ENCODE measurements around the gene LDB2.

LDB2 gene

DNA sequence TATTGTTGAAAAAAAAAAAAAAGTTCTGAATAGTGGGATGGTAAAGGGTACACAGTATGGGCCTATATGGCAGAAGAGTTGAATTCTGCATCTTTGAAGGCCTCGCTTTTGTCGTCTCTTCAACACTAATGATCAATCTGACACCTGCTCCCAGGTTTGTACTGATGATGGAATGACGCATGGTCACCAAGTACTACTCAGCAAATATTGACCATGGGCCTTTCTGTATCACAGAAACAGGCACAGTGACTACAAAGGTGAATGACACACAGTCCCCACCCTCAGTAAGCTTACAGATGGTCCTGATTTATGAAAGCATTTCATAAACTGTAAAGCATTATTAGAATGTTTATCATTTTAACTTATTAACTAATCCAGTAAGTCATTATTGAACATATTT is 152.6 kb downstream of the LDB2 start:
- no peak for DNase-seq

DNA sequence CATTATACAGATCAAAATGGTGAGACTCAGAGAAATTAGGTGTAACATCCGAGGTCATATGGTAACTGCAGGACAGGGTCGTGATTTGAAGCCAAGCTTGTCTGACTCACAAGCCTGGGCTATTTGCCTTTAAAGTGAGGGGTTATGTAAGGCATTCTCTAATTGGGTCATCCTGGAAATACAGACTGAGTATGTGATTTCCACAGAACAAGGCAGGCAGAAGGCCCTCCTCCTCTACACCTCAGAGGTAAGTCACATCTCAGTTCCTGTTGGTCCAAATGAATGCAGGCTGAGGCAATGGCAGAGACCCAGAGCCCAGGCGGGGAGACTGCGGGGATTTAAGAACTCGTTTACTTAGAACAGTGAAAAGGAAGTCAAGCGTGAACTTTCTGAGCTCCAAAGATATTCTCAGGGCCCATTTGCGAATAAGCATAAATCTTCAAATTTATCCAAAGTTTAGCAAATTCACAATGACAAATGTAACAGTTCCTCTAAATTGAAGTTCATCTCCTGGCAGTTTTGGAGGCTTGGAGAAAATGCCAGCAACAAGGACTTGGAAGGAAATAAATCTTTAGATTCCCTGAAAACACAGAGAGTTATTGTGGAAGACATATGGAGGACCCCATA is 153.3 kb downstream of the LDB2 start:
- peak; percentile 21 for DNase-seq

DNA sequence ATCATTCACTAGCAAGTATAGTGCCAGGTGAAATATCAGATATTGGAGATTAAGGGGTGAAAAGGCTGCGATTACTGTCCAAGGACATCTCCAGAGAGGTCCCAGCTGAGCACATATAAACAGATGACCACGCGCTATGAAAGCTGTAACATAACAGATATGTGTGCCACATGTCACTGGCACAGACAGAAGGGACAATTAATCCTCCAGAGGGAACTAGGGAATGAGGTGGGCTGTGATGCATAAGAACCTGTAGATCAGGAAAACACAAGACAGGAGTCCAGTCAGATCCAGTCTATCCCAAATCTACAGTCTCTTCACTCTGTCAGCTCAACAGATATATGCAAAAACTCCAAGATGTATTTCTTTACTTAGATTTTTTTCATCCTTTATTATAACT is 157.2 kb downstream of the LDB2 start:
- DNase-seq = no peak

DNA sequence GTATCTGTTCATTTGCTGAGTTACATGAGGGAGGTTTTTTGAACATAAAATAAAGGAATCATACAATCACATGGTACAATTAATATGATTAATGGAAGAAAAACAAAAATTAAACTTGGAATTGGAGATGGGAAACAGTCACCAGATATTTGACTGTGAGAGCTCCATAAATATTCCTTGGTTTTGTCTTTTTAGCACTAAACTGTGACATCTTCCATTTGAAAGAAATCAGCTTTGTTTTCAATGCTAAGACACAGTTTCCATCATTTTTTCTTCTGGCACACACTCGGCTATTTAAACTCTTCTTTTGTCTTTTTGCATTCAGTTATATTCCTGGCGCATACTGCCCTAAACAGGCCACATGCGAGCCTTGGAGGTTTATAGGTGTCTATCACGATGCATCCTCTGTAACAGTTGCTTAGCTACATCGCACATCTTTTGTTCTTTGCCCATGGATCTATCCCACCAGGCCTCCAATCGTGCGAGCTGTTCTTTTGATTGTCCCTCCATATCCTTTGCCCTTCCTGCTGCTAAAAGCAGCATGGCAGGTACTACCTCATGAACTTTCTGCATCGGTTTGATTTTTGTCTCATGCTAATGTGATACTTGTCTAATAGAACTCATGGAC is 158.3 kb downstream of the LDB2 start:
- no peak for DNase-seq

DNA sequence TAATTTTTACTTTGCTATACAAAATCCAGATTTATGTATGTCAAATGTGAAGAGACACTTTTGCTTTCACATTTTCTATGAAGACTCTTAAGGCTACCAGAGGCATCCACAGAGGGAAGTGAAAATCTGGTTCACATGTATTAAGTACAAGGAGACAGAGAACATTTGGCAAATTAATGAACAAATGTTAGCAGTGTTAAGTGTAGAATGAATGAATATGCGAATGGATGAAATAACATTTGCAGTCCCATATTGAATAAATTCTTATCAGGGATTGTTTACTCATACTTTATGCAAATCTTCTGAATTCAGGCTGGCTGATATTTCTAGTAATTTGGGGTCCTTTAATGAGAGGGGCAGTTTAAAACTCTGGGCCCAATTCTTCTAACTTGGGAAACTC is 159.9 kb downstream of the LDB2 start:
- no peak for DNase-seq

DNA sequence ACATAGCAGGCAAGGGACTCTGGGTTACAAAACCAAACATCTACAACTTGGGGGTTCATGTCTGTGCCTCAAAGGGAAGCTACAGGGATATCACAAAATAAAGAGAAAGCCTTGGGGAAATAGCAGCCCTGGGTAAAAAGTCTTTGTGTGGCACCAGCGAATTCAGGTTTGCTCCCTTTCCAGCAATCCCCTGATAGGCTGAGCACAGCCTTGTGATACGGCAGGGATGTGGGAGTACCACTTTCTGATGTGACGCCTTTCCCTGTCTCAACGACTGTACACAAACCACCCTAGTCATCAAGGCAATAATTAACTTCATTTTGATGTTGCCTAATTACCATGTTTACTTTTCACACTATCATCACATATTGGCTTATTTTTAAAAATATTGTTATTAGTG is 164.9 kb downstream of the LDB2 start:
- no peak for DNase-seq

DNA sequence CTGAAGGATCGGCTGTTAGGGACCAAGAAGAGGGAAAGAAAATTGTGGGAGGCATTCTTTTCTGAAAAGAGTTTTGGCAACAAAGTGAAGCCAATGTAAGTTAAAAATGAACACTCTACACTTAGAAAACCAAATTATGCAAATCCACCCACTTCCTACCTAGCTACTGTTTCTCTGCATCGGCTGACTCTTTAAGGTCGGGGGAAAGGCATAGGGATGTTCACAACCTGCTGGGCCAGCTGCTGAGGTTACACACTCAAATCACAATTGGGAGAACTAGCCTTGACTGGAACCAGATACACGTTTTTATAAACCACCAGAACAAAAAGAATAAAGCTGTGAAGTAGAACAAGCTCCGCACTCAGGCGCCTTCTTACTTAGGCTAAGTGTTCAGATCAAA is 165.7 kb downstream of the LDB2 start:
- no peak for DNase-seq

DNA sequence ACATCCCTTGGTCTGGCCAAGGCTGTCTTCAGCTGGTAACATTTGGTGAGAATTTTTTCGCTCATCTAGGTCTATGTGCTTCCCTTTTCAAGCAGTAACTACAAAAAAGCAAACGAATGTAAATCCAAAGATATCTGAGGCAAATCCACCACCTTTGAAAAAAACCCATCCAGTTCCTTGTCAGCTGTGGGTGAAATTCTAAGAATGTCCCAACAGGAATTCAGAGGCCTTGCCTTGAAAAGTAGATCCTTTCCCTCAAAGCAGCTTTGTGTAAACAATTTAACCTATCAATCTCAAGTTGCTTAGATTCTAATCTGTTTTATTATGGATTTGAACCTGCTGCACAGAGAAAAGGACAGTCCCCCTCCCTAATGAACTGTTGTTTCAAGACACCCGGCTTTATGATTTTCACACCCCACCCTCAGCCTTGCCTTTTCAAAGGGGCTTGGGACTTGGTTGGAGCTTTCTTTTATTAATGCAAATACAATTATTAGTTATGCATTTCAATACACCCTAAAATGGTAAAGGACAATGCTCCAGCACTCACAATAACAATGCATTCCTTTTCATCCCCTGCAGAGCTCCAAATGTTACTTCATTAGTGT is 166.6 kb downstream of the LDB2 start:
- DNase-seq = no peak

DNA sequence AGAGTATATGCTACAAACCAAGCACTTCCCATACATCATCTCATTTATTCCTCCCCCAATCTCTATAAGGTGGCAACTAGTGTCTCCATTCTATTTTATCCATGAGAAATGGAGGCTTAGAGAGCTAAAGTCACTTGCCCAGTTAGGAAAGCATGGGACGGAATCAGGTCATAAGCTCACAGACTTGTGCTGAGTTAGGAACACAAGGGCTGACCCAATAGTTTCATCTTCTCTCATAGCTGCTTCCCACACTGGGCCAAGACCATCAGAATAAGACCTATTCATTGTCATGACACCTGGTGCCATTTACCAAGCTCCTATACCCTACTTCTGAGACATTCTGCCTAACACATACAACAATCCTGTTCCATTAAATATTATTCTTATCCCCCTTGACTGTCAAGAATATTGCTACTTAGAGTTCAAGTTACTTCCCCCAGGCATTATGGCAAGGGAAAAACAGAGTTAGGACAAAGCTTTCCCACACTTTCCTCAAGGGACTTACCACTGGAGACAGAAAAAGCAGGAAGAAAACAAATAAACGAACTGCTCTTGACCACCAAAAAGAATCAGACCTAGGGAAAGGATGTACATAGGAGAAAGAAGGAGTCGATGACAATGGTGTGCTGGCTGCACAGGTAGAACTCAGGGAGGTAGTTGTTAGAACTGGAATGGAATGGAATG is 167.8 kb downstream of the LDB2 start:
- DNase-seq = no peak

DNA sequence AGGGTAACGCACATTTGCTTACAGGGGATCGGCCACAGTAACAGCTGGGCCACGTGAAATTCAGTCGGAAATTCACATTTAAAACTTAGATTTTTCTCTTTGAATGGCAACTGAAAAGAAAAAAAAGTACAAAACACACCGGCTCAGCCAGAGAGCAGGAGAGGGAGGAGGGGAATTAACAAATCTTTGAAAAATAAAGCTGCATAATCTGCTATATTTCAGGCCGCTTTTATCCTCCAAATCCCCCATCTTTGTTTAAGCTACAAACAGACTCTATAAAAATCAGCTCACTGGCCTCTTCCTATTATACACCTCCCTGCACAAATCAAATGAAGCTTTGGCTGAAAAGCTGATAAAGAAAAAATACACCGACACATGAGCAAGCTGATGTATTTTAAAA is 169.1 kb downstream of the LDB2 start:
- DNase-seq = no peak

DNA sequence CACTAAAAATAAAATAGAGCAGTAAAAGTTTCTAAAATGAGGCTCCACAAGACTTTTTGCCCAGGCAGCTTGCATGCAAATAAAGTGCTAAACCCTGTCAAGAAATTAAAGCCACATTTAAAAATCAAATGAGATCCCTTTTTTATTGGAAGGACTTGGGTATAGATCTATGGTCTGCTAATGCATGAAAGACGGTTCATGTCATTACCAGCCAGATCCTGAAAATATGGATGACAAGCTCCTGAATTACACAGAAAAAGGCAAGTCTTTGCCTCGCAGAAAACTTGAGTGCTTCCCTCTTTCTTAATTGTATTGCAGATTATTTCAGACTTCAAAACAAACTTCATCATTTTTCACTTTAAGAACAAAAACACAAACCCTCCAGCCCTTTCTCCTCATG is 169.6 kb downstream of the LDB2 start:
- no peak for DNase-seq

DNA sequence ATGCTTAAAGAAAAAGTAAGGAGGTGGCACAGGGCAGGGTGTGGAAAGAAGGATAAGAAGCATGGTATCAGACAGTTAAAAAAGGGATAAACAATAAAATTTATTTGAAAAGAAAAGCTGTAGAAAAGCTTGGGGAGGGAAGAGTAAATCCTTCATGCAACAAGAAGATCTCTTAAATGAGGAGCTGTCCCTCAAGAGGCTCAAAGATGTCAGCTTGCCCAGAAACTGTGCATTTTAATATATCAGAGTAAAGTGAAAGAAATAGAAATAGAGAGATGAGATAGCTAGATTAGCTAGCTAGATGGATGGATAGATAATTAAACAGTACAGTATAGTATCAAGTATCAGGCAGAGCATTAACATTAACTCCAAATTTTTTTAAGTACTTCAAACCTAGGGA is 170.3 kb downstream of the LDB2 start:
- DNase-seq = no peak

DNA sequence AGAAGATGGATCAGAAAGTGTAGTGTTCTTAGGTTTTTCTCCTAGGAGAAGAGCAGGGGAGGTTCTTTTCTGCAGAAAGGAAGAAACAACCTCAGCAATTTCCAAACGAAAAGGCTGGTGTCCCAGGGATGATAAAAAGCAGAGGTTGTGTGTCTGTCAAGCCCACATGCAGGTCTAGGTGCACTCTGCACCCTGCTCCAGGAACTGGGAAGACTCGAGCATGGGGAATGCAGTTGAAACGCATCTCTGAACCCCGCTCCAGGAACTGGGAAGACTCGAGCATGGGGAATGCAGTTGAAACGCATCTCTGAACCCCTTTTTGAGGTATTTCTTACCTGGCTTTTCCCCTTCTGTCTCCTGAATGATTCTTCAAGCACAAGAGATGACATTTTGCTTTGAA is 171.2 kb downstream of the LDB2 start:
- no peak for DNase-seq

DNA sequence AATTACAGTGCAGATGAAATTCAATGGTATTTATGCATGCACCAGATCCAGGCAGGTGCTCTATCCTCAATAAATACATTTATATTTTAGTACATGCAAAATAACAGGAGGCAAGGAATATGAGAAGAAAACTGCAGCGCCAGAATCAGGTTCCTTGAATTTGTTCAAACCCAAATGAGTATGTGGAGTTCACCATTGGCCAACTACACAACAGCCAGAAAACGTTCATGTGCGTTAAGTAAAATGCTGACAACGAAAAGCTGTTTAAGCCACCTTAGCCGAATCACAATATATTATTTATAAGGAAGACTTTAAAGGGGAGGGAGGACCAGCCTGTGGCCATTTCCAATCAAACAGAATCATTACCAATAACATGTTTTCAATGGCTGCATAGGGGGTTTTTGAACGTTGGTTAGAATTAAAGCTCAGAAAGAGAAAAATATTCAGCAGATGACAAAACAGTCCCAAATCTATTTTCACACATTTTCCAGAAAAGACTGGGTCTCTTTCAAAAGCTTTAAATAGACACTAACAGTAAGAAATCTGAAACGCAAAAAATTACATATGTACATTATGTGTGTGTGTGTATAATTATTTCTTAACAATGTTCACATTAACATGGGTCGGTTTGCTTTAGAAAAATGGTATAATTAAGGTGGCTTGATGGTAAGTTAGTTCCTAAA is 171.9 kb downstream of the LDB2 start:
- DNase-seq = no peak

DNA sequence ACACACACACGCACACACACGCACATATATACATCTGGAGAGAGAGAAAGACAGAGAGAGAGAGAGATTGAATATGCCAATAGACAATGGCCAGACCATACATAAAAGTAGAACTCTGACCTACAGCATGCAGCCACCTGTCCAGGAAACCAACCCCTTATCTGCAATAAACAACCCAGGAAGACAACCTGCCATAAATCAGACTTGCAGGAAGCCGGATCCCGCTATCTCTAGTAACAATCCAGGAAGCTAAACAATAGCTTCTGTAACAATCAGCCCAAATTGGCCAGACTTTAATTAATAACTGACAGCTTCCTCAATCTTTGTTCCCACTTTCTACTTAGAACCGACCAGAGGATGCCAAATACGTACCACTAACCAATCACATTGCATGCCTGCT is 173.2 kb downstream of the LDB2 start:
- DNase-seq = no peak

DNA sequence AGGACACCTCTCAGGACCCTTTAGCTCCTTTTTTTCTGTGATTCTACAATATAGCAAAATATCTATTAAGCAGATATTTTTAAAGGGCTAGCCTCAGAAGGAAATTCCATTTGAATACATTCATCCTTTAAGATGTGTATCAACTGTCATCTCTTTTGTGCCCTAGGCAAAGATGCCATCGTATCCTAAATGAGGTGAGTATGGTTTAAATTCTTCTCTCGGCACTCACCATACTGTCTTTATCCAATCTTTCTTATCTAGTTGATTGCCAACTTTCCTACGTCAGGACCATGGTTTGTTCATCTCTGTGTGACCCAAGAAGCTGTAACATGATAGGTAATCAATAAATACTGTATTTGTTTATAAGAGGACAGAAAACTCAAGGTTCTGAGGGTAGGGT is 176.0 kb downstream of the LDB2 start:
- no peak for DNase-seq

DNA sequence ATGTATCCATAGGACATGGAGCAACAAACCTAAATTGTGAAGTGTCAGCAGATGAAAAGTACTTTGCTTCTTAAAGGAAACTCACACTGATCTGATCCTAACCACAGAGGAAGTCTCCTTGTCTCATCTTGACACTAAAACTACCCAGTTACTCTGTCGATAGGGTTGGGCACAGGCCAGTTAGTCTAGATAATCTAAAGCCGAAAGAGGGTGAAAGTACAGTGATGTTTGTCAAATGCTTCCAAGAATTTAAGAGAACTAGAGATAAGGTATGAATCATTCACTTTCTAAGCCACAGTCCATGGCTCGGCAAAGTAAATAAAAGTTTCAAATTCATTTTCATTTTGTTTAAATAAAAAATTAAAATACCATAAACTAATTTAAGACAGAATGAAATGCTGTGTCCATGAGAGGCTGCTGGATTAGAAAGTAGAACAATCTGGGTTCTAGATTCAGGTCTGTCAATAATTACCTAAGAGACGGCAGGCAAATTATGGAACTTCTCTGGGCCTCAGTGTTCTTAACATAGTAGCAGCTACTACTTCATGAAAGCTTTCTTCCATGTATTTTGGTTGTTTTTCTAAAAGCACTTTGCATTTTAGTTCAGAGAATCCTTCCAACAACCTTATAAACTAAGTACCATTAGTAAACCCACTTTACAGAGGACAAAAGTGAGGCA is 176.7 kb downstream of the LDB2 start:
- no peak for DNase-seq

DNA sequence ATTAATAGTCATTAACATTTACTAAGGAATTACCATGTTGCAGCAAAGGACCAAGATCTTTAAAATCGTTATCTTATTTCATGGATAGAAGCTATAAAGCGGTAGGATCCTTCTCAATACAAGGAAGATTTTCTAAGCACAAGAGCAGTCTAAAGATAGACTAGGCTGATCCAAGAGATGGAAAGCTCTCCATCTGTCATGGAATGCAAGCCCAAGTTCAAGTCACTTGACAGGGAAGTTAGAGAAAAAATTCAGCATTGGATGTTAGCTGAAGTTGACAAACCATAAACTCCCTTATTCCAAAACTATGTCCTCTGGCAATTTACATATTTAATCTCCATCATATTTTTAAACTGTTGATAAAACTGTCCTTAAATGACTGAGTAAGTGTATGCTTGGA is 177.7 kb downstream of the LDB2 start:
- DNase-seq = no peak

DNA sequence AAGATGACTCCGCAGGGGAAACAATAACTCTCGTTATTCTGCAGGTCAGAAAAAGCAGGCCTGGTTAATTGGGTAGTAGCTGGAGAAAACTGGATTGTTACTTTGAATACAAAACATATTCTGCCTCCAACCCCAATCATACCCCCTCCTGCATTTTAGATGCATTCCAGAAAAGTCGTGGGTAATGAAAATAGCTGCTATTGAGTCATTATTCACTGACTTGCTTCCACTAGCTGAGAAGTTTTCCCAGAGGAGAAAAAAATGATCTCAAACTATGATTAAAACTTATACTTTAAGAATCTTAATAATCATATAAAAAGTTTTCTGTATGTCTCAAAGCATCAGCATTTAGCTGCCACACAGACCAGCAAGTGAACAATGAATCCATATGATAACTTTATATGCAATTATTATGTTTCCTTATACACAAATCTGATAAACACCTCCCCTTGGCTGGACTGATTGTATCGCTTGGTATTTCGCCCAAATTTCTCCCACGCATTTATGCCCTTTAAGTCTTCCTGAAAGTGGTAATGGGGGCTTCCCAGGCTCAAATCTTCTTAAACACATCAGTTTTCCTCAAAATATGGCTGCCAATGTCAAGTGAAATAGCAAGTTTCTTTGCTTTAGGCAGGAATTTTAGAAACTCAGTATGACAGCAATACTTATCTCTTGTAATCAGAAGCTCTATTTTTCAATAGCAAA is 181.0 kb downstream of the LDB2 start:
- no peak for DNase-seq

DNA sequence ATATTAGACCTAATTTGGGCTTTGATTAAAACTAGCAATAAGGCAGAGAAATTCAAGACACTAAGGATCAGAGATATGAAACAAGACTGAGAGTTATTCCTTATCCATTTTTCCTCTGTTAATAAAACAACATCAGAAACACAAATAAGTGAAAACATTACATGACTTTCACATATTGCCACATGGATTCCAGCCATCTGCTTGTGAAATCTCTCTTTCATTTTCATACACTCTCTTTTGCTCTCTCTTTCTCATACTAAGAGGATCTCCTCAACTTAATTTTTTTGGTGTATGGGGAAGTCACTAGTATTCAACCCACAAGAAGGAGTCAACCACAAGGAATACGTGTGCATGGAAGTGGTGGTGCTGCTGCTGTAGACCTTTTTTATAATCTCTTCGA is 183.0 kb downstream of the LDB2 start:
- DNase-seq = no peak

DNA sequence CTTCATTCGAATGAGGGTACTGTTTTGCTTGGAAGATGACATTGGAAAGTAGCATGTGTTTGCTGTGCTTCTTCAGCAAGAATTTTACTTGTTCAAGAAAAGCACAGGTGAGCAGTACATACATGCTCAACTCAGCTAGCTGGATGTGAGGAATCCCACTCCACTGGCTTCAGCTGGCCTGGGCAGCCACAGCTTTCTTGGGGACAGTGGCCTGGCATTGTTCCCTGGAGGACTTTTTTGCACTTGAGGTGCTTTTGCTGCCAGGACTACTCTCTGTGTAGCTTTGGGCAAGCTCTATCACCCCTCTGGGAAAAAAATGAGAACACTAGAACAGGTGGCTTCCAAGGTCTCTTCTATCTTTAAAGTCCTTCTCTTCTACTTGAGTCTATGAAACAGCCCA is 184.3 kb downstream of the LDB2 start:
- no peak for DNase-seq

DNA sequence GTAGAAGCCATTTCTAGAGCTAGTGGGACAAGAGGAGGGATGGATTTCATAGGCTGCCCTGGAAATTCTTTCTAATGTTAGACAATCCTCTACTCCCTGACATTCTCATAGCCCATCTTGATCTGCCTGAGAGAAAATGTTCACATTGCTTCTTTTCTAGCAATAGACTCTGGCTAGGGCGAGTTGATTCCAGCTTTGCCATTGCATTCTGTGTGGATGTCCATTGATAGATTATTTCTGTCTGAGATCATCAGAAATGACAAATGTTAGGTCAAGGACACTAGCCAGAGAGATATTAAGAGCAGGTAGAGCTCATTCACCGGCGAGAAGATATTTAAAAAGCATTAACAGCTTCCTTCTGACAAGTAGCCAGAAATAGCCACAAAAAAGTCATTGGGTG is 184.7 kb downstream of the LDB2 start:
- no peak for DNase-seq

DNA sequence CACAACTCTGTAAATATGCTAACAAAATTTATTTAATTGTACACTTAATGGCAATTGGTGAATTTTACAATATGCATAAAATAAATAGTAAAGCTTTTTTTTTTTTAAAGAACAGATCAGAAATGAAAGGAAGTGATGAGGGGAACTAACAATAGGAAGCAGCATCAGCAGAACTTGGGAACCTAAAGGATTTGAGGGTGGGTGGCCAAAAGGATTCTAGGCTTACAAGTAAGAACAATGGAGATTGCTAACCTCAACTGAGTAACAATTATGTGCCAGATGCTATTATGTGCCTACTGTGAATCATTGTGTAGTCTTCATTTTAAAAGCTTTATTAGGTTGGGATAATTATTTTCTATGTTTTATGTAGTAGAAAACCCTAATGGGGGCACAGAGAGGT is 185.2 kb downstream of the LDB2 start:
- DNase-seq = no peak
